ENCODE measurements around the gene TYMP. TPM values are rescaled to one million over a fixed set of nuclear protein-coding genes. Genes with fewer than 3 reads are reported as not detected.

TYMP gene
- total and polyA plus RNA-seq, 2 of the 8 experiments (the other 6 are each of a cell fraction or from before 2014, with no cell fraction given) = 0.43 to 0.48 TPM

- TF ChIP-seq CHD7 (IDR thresholded peaks at IDR 0.05; ENCODE audit: insufficient replicate concordance, low read length) = no peak
- TF ChIP-seq BRCA1 (IDR thresholded peaks at IDR 0.05; ENCODE audit: low read depth, low read length) = no peak
- TF ChIP-seq SRF (IDR thresholded peaks at IDR 0.05; ENCODE audit: low read depth, low read length) = no peak
- no peak for TF ChIP-seq ATF3 (IDR thresholded peaks at IDR 0.05; ENCODE audit: insufficient read depth, low read depth, low read length)
- TF ChIP-seq RBBP5 (IDR thresholded peaks at IDR 0.05; ENCODE audit: borderline replicate concordance, low read depth, low read length) = no peak
- no peak for TF ChIP-seq RFX5 (IDR thresholded peaks at IDR 0.05; ENCODE audit: borderline replicate concordance, low read depth, low read length)
- no peak for TF ChIP-seq KDM1A (IDR thresholded peaks at IDR 0.05; ENCODE audit: borderline replicate concordance, low read length)
- TF ChIP-seq POLR2A (IDR thresholded peaks at IDR 0.05; ENCODE audit: control extremely low read depth in 1 of 2, low read depth in 2 of 2, low read length in 2 of 2) = no peak
- no peak for TF ChIP-seq RNF2 (IDR thresholded peaks at IDR 0.05; ENCODE audit: borderline replicate concordance, low read depth, low read length, missing control alignments, poor library complexity, severe bottlenecking)
Measured at GRCh38 chr22:50488006-50488677, 41.7 kb downstream of the TYMP start (continued).
